MM.1S (cell line): Measurements from ENCODE around the gene SUOX.

ENCODE experiments used
- EZH2 ChIP-seq: fragments of 300-600 bp; sonication (generic); optimal IDR thresholded peaks from 2 replicates; pipeline ENCODE3; 2017; ENCODE audit warnings: low read depth, mild to moderate bottlenecking, antibody characterized with exemption, low read length, mixed read lengths
- EZH2phosphoT487 ChIP-seq: fragments of 300-600 bp; sonication (generic); IDR thresholded peaks from 2 replicates; pipeline ENCODE4 v1.6.1; 2018; ENCODE audit warnings: antibody characterized with exemption, low read length
- TF ChIP-seq, protein P1 (sequence below): fragments of 300-600 bp; sonication (generic); IDR thresholded peaks from 2 replicates; pipeline ENCODE4 v1.5.1; 2016; ENCODE audit warnings: antibody characterized with exemption, low read length, mixed read lengths

DNA sequence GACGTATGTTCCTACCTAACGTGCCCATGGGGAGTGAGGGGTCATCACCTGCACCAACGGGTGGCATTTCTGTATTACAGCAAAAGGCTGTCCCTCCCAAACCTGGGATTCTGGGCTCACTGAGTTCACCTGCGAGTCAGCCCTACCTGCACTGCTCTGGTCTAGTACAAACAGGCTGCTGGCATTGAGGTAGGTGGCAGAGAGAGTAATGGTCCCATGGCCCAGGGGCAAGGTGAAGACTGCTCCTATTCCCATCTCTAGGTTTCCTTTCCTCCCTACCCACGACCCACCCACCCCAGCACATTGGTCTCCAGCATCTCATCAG, 421 bp downstream of the SUOX start:
- TF ChIP-seq, protein P1, sequence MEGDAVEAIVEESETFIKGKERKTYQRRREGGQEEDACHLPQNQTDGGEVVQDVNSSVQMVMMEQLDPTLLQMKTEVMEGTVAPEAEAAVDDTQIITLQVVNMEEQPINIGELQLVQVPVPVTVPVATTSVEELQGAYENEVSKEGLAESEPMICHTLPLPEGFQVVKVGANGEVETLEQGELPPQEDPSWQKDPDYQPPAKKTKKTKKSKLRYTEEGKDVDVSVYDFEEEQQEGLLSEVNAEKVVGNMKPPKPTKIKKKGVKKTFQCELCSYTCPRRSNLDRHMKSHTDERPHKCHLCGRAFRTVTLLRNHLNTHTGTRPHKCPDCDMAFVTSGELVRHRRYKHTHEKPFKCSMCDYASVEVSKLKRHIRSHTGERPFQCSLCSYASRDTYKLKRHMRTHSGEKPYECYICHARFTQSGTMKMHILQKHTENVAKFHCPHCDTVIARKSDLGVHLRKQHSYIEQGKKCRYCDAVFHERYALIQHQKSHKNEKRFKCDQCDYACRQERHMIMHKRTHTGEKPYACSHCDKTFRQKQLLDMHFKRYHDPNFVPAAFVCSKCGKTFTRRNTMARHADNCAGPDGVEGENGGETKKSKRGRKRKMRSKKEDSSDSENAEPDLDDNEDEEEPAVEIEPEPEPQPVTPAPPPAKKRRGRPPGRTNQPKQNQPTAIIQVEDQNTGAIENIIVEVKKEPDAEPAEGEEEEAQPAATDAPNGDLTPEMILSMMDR = no peak
- TF ChIP-seq EZH2 = no peak
- TF ChIP-seq EZH2phosphoT487 = no peak
